A549 treated with AZD2906 at 1 μM for 4 hours (cell line): ENCODE measurements around the gene SLC1A1. TPM values are rescaled to one million over a fixed set of nuclear protein-coding genes. Genes with fewer than 3 reads are reported as not detected.

Experiments used
- total RNA-seq: library from RNA; stranded (reverse); fragments of 200-300 nt; extraction: Qiagen RNA extraction; gene quantifications from 5 replicates; pipeline ENCODE4 v1.2.3, GENCODE V29; 2022

SLC1A1 gene
- 0.88 to 1.2 TPM (median 1.2 TPM) in 5 replicates for total RNA-seq

DNA sequence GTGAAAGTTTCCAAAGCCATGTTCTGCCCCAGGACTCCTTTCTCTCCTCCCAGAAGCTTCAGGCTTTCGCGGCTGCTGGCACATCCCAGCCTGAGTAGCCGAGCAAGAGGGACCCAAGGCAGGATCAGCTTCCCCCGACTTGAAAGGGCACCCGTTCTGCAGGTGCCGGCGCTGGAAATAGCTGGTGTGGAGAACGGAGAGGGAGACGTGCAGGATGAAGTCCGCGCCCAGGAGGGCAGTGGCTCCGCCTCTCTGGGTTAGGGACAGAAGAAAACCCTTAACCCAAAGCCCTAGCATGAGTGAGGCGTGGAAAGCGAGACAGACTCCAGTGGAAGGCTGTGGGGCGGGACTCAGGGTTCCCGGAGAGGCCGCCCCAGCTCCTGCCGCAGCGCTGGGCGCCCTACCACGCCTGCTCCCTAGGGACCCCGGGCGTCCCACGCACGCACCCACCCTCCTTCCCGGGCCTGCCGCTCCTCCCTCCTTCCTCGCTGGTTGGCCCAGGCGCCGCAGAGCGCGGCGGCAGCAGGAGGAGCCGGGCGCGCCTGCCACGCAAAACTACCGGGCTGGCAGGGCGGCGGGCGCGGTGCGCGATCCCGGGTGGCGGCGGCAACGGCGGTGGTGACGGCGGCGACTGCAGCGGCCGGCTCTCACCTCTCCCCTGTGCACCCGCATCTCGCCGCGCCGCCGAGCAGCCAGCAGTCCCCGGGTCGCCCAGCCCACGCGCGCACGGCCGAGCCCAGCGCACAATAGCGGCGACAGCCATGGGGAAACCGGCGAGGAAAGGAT is at the start of gene SLC1A1:
Gene SLC1A1 (plus strand): TSS at position 550 of the 786 bp plus-strand sequence. CDS start 212 bp downstream, at position 762.

Other genes with a start within 250 kb of the SLC1A1 start
- 26.2 to 37.0 TPM (median 30.2 TPM) in 5 replicates for gene GLIS3, start 190.4 kb upstream of the SLC1A1 start, total RNA-seq
- 8.7 to 11.9 TPM (median 10.9 TPM) in 5 replicates for gene PLPP6, start 171.8 kb downstream of the SLC1A1 start, total RNA-seq
- 1.2 to 2.3 TPM (median 1.6 TPM) in 5 replicates for gene SPATA6L, start 176.0 kb downstream of the SLC1A1 start, total RNA-seq
- 12.1 to 15.3 TPM (median 13.4 TPM) in 5 replicates for gene CDC37L1, start 189.1 kb downstream of the SLC1A1 start, total RNA-seq